ENCODE data around the gene UBR7.

Gene UBR7

GRCh38 chr14:93240678-93241000 lies 33.6 kb downstream of the UBR7 start:
- ATAC-seq = peak; percentile 48
- TF ChIP-seq GLIS3 (CRISPR knock-in tag; IDR thresholded peaks at IDR 0.05) (no peak), ZFP3 (CRISPR knock-in tag; IDR thresholded peaks at IDR 0.05) (no peak), RARB (CRISPR knock-in tag; IDR thresholded peaks at IDR 0.05) (no peak), ZC3H10 (CRISPR knock-in tag; IDR thresholded peaks at IDR 0.05) (no peak), ZNF8 (CRISPR knock-in tag; IDR thresholded peaks at IDR 0.05) (no peak), ZNF70 (CRISPR knock-in tag; IDR thresholded peaks at IDR 0.05) (no peak), TCF4 (CRISPR knock-in tag; IDR thresholded peaks at IDR 0.05; ENCODE audit: borderline replicate concordance) (no peak), TOX (CRISPR knock-in tag; IDR thresholded peaks at IDR 0.05; ENCODE audit: borderline replicate concordance) (no peak), OSR1 (CRISPR knock-in tag; IDR thresholded peaks at IDR 0.05) (no peak), ARNTL (CRISPR knock-in tag; IDR thresholded peaks at IDR 0.05; ENCODE audit: borderline replicate concordance, low read depth) (no peak), ISL1 (CRISPR knock-in tag; IDR thresholded peaks at IDR 0.05) (no peak), ZNF565 (CRISPR knock-in tag; conservative IDR thresholded peaks at IDR 0.05; ENCODE audit: low read depth) (no peak), ZFP30 (CRISPR knock-in tag; IDR thresholded peaks at IDR 0.05) (no peak), TSHZ2 (CRISPR knock-in tag; IDR thresholded peaks at IDR 0.05) (no peak), SNAI2 (CRISPR knock-in tag; IDR thresholded peaks at IDR 0.05) (no peak), CSDC2 (CRISPR knock-in tag; IDR thresholded peaks at IDR 0.05) (no peak), PPARA (CRISPR knock-in tag; IDR thresholded peaks at IDR 0.05; ENCODE audit: borderline replicate concordance) (no peak), PATZ1 (CRISPR knock-in tag; IDR thresholded peaks at IDR 0.05; ENCODE audit: borderline replicate concordance) (no peak), CSRNP3 (CRISPR knock-in tag; IDR thresholded peaks at IDR 0.05) (no peak)
- TF ChIP-seq, protein P1, sequence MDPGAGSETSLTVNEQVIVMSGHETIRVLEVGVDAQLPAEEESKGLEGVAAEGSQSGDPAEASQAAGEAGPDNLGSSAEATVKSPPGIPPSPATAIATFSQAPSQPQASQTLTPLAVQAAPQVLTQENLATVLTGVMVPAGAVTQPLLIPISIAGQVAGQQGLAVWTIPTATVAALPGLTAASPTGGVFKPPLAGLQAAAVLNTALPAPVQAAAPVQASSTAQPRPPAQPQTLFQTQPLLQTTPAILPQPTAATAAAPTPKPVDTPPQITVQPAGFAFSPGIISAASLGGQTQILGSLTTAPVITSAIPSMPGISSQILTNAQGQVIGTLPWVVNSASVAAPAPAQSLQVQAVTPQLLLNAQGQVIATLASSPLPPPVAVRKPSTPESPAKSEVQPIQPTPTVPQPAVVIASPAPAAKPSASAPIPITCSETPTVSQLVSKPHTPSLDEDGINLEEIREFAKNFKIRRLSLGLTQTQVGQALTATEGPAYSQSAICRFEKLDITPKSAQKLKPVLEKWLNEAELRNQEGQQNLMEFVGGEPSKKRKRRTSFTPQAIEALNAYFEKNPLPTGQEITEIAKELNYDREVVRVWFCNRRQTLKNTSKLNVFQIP (CRISPR knock-in tag; IDR thresholded peaks at IDR 0.05; ENCODE audit: borderline replicate concordance, low read depth) = no peak

- no peak for TF ChIP-seq SNAI2 (CRISPR knock-in tag; IDR thresholded peaks at IDR 0.05)
- TF ChIP-seq, protein P2, sequence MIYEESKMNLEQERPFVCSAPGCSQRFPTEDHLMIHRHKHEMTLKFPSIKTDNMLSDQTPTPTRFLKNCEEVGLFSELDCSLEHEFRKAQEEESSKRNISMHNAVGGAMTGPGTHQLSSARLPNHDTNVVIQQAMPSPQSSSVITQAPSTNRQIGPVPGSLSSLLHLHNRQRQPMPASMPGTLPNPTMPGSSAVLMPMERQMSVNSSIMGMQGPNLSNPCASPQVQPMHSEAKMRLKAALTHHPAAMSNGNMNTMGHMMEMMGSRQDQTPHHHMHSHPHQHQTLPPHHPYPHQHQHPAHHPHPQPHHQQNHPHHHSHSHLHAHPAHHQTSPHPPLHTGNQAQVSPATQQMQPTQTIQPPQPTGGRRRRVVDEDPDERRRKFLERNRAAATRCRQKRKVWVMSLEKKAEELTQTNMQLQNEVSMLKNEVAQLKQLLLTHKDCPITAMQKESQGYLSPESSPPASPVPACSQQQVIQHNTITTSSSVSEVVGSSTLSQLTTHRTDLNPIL (CRISPR knock-in tag; IDR thresholded peaks at IDR 0.05; ENCODE audit: low read depth) = no peak
- no peak for TF ChIP-seq TCF4 (CRISPR knock-in tag; IDR thresholded peaks at IDR 0.05; ENCODE audit: borderline replicate concordance)
- no peak for TF ChIP-seq CSDC2 (CRISPR knock-in tag; IDR thresholded peaks at IDR 0.05)
- no peak for TF ChIP-seq PPARA (CRISPR knock-in tag; IDR thresholded peaks at IDR 0.05; ENCODE audit: borderline replicate concordance)
- no peak for TF ChIP-seq GLIS3 (CRISPR knock-in tag; IDR thresholded peaks at IDR 0.05)
- no peak for TF ChIP-seq TOX (CRISPR knock-in tag; IDR thresholded peaks at IDR 0.05; ENCODE audit: borderline replicate concordance)
- no peak for TF ChIP-seq BACH2 (CRISPR knock-in tag; IDR thresholded peaks at IDR 0.05; ENCODE audit: borderline replicate concordance)
- TF ChIP-seq ZC3H10 (CRISPR knock-in tag; IDR thresholded peaks at IDR 0.05) = no peak
- TF ChIP-seq ZFP3 (CRISPR knock-in tag; IDR thresholded peaks at IDR 0.05) = no peak
- TF ChIP-seq RARB (CRISPR knock-in tag; IDR thresholded peaks at IDR 0.05) = no peak
- TF ChIP-seq ZNF70 (CRISPR knock-in tag; IDR thresholded peaks at IDR 0.05) = no peak
- TF ChIP-seq ISL1 (CRISPR knock-in tag; IDR thresholded peaks at IDR 0.05) = no peak
- TF ChIP-seq ZNF565 (CRISPR knock-in tag; conservative IDR thresholded peaks at IDR 0.05; ENCODE audit: low read depth) = no peak
- no peak for TF ChIP-seq PATZ1 (CRISPR knock-in tag; IDR thresholded peaks at IDR 0.05; ENCODE audit: borderline replicate concordance)
- TF ChIP-seq, protein P1 (CRISPR knock-in tag; IDR thresholded peaks at IDR 0.05; ENCODE audit: borderline replicate concordance, low read depth) = no peak
- ATAC-seq = no peak
Observed at GRCh38 chr14:93245764-93246420, 38.8 kb downstream of the UBR7 start.

Data from SK-N-SH treated with all-trans-retinoic acid at 6 μM for 48 hours (cell line).